GM12873 (cell line): Measurements from ENCODE around the gene EEF1G.

Experiments
- CTCF ChIP-seq: IDR thresholded peaks from 2 replicates; pipeline ENCODE4 v1.5.1; 2012; ENCODE audit warnings: low read depth, mild to moderate bottlenecking, moderate library complexity, low read length, control low read depth; ENCODE audit not compliant: insufficient read depth; ENCODE audit errors: missing control alignments

EEF1G gene

GRCh38 chr11:62605902-62606301, 32.2 kb upstream of the EEF1G start:
- no peak for TF ChIP-seq CTCF

- no peak for TF ChIP-seq CTCF
Measured at GRCh38 chr11:62605467-62605866, 31.8 kb upstream of the EEF1G start.

GRCh38 chr11:62604460-62605120, 30.9 kb upstream of the EEF1G start:
- TF ChIP-seq CTCF: no peak

- TF ChIP-seq CTCF: no peak
Measured at GRCh38 chr11:62603776-62604299, 30.1 kb upstream of the EEF1G start.

GRCh38 chr11:62603072-62603408, 29.3 kb upstream of the EEF1G start:
- TF ChIP-seq CTCF: no peak

GRCh38 chr11:62602141-62603071, 28.7 kb upstream of the EEF1G start:
- TF ChIP-seq CTCF: no peak
